GM12874 (cell line): ENCODE measurements around the gene RGMA.

Experiments
- TF ChIP-seq, protein P1 (sequence below): IDR thresholded peaks from 2 replicates; pipeline ENCODE4 v1.5.1; 2011; ENCODE audit warnings: low read depth, mild to moderate bottlenecking, control low read depth, low read length, moderate library complexity; ENCODE audit not compliant: insufficient read depth

The RGMA gene

DNA sequence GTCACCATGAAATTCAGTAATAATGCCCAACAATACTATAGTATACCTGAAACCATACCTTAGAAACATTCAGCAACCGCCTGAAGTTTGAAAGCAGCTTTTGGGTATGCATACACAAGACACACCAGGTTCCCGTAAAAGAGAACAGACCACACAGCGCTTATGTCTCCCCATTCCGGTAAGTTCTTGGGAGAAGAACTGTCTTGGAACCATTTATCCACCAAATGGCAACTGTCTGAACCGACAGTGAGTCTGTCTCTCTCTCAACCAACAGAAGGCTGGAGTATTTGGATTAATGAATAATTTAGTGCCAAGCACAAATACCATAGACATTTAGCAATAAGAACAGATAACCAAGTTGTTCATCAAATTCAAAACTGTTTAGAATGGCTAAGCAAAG is 7.6 kb downstream of the RGMA start:
- TF ChIP-seq, protein P1, sequence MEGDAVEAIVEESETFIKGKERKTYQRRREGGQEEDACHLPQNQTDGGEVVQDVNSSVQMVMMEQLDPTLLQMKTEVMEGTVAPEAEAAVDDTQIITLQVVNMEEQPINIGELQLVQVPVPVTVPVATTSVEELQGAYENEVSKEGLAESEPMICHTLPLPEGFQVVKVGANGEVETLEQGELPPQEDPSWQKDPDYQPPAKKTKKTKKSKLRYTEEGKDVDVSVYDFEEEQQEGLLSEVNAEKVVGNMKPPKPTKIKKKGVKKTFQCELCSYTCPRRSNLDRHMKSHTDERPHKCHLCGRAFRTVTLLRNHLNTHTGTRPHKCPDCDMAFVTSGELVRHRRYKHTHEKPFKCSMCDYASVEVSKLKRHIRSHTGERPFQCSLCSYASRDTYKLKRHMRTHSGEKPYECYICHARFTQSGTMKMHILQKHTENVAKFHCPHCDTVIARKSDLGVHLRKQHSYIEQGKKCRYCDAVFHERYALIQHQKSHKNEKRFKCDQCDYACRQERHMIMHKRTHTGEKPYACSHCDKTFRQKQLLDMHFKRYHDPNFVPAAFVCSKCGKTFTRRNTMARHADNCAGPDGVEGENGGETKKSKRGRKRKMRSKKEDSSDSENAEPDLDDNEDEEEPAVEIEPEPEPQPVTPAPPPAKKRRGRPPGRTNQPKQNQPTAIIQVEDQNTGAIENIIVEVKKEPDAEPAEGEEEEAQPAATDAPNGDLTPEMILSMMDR = no peak

DNA sequence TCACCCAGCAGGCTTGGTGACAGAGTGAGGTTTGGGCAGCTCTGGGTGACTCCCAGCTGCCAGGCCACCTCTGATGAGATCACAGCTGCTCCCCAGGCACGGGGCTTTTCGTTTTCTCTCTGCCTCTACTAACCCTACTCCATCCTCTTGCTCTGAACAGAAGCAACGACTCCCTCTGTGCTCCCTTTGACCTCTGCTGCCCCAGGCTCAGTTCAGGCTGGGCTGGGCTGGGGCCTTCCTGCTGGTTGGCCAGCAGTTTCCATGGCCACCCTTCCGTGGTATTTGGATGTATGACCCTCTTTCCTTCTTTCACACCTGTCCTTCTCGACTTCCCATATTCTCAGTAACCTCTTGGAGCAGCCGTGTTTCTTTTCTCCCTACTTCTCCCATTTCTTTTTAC is 8.6 kb downstream of the RGMA start:
- TF ChIP-seq, protein P1 = no peak

DNA sequence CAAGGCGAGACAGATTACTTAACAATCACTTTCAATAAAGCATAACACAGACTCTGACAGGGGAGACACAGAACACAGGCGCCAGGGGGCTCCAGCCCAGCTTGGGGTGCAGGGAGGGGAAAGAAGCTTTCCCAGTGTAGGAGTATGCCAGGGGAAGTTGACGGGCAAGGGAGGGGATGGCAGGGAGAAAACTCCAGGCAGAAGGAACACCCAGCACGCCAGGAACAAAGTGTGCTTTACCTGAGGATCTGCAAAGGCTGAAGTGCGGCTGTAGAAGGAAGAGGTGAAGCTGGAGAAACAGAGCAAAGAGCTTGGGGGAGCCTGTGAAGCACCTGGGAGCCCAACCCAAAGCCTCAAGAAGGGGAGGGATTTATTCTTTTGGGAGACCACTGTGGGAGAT is 12.1 kb downstream of the RGMA start:
- TF ChIP-seq, protein P1 = no peak

DNA sequence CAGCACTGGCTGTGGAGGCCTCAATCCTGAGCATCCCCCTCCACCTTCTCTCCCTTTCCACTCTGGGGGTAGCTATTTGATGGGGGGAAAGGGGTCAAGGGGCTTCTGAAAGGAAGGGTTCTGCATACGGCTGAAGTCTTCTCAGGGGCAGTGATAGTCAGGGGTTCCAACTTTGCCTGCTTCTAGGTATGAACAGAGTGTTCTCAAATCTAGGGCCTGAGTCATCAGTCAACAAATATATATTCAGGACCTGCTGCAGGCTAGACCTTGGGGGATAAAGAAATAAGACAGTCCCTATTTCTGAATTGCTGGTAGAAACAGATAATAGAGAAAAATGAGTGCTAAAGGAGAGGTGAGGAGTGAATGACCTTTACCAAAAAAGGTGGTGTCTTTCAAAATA is 12.8 kb downstream of the RGMA start:
- TF ChIP-seq, protein P1 = no peak

DNA sequence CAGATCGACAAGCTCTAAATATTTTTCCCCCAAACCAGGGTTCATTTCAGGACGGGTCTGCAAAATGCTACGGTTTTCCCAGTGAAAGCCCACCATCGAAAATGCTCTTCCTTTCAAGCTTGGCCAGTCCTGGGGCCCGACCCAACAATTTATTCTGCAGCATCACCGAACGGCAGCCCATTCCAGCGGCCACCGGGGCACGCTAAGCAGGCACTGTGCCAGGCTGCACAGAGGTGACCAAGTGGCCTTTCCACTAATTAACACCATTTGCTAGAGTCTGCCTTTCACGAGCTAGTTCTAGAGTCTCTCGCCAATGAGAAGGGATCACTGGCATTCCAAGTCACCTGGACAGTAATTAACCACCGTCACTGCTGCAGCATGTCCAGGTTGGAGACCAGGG is 14.4 kb downstream of the RGMA start:
- TF ChIP-seq, protein P1 = no peak

DNA sequence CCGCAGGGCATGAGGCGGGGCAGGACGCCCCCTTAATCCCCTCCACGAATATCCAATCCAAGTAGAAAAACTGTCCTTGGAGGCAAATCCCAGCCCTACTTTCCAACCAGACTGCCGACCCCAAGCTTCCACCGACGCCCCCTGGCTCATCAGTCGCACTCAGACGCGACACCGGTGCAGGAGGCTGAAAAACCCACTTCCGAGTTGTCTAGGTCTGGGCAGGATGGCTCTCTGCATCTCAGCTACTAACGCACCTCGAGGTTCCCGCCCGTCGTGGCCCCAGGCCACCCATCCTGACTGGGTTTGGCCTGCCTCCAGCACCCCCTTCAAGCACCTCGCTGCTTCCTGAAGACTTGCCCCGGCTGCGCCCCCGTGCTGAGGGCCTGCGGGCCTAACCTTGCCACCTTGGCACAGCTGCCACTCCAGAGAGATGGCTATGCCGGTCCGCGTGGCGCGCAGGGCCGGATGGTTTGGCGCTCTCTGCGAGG is 15.5 kb downstream of the RGMA start:
- TF ChIP-seq, protein P1 = no peak

DNA sequence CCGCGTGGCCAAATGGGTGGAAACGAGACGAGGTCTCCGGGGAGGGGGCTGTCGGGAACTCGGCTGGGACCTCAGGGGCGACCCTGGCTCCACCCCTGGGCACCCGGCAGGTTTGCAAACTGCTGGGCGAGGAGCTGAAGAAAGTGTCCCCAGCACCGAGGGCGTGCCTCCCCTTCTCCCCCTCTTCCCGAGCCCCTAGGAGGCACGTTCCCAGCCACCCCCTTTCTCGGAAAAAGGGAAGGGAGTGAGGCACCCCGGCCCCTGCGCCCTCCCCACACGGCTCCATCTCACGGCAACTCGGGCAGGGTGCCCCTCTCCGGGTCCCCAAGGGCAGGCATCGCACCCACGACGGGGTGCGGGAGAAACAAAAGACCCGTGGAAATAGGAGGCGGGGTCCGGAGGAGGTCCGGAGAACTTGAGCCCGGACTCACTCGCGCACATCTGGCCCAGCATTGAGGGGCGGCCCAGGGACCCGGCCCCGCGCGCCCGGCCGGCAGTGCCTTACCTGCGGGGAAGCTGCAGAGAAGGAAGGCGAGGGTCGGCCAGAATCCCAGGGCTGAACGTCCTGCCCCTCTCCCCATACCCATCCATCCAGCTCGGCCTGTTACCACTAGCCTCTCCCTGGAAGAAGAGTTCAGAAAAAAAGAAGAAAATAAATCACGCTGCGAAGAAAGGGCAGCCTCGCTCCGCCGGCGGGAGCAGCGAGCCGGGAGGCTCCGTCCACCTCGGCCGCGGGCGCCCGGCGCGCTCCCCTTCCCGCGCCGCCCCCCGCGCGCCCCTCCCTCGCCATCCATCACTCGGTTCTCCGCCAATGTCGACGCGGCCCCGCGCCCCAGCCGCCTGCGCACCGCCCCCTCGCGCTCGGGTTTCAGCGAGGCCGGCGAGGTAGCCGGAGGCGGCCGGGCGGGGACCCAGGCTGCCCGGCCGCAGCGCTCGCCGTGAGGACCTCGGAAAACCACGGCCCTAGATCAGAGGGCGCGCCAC is 16.3 kb downstream of the RGMA start:
- TF ChIP-seq, protein P1 = no peak
